Measurements from ENCODE around the gene KIF1B.

GRCh38 chr1:10267319-10267718, 56.9 kb downstream of the KIF1B start:
- TF ChIP-seq CTCF (IDR thresholded peaks at IDR 0.05; ENCODE audit: low read length) (no peak), EZH2 (optimal IDR thresholded peaks at IDR 0.05; ENCODE audit: low read depth, low read length) (no peak), EZH2phosphoT487 (IDR thresholded peaks at IDR 0.05; ENCODE audit: low read length) (no peak)

All from MM.1S (cell line).